SK-N-SH treated with all-trans-retinoic acid at 6 μM for 48 hours (cell line): ENCODE data around the gene TMEM185A.
A peak's percentile ranks its signal among the peaks of the same experiment; 100 is the strongest.
"Not testable (repeated sequence)": the region's sequence is repeated elsewhere in the genome, so short reads cannot be mapped to it uniquely, and the experiment has no call there.

Experiments
- ATAC-seq: fragments of 200-7000 bp; cut with Tn5 transposase; 3 replicates; pipeline ENCODE4 v1.9.1; 2020; ENCODE audit warnings: mild to moderate bottlenecking, moderate library complexity
- ARNTL ChIP-seq: fragments of 450-650 bp; formaldehyde crosslinking; IDR thresholded peaks from 2 replicates; pipeline ENCODE4 v1.5.0; 2020; ENCODE audit warnings: low read depth, mild to moderate bottlenecking, moderate library complexity, borderline replicate concordance
- CSDC2 ChIP-seq: fragments of 250-450 bp; sonication (Bioruptor Pico); IDR thresholded peaks from 2 replicates; pipeline ENCODE4 v1.5.0; 2020; ENCODE audit warnings: mild to moderate bottlenecking, moderate library complexity
- ESRRG ChIP-seq: fragments of 250-450 bp; sonication (Bioruptor Pico); IDR thresholded peaks from 2 replicates; pipeline ENCODE4 v1.6.1; 2021; ENCODE audit warnings: mild to moderate bottlenecking
- GLIS3 ChIP-seq: fragments of 250-450 bp; sonication (Bioruptor Pico); IDR thresholded peaks from 2 replicates; pipeline ENCODE4 v1.5.0; 2020; ENCODE audit warnings: mild to moderate bottlenecking, moderate library complexity
- ISL1 ChIP-seq: fragments of 250-450 bp; sonication (Bioruptor Pico); IDR thresholded peaks from 2 replicates; pipeline ENCODE4 v2.1.2; 2022; ENCODE audit warnings: mild to moderate bottlenecking, moderate library complexity
- OSR1 ChIP-seq: fragments of 250-450 bp; sonication (Bioruptor Pico); IDR thresholded peaks from 2 replicates; pipeline ENCODE4 v1.8.0; 2022; ENCODE audit warnings: moderate library complexity, mild to moderate bottlenecking, inconsistent platforms
- PPARA ChIP-seq: fragments of 250-450 bp; sonication (Bioruptor Pico); IDR thresholded peaks from 2 replicates; pipeline ENCODE4 v1.5.0; 2020; ENCODE audit warnings: mild to moderate bottlenecking, borderline replicate concordance
- RARB ChIP-seq: fragments of 250-450 bp; sonication (Bioruptor Pico); IDR thresholded peaks from 2 replicates; pipeline ENCODE4 v1.8.0; 2021; ENCODE audit warnings: mild to moderate bottlenecking, moderate library complexity
- SNAI2 ChIP-seq: fragments of 250-450 bp; sonication (Bioruptor Pico); IDR thresholded peaks from 2 replicates; pipeline ENCODE4 v1.5.0; 2020; ENCODE audit warnings: mild to moderate bottlenecking, moderate library complexity
- TCF4 ChIP-seq: fragments of 250-450 bp; sonication (Bioruptor Pico); IDR thresholded peaks from 2 replicates; pipeline ENCODE4 v1.8.0; 2021; ENCODE audit warnings: mild to moderate bottlenecking, moderate library complexity, borderline replicate concordance
- ZC3H10 ChIP-seq: fragments of 250-450 bp; sonication (Bioruptor Pico); IDR thresholded peaks from 2 replicates; pipeline ENCODE4 v1.5.1; 2021; ENCODE audit warnings: mild to moderate bottlenecking, moderate library complexity
- ZFP3 ChIP-seq: fragments of 250-450 bp; sonication (Bioruptor Pico); IDR thresholded peaks from 2 replicates; pipeline ENCODE4 v1.5.0; 2020; ENCODE audit warnings: mild to moderate bottlenecking, moderate library complexity
- ZNF565 ChIP-seq: fragments of 450-650 bp; formaldehyde crosslinking; conservative IDR thresholded peaks from 2 replicates; pipeline ENCODE4 v1.5.0; 2020; ENCODE audit warnings: low read depth, mild to moderate bottlenecking, moderate library complexity
- ZNF70 ChIP-seq: fragments of 450-650 bp; formaldehyde crosslinking; IDR thresholded peaks from 2 replicates; pipeline ENCODE4 v1.5.0; 2020; ENCODE audit warnings: mild to moderate bottlenecking, moderate library complexity
- ZNF8 ChIP-seq: fragments of 450-650 bp; formaldehyde crosslinking; IDR thresholded peaks from 2 replicates; pipeline ENCODE4 v1.5.0; 2020; ENCODE audit warnings: mild to moderate bottlenecking, moderate library complexity
- TF ChIP-seq, protein P1 (sequence below): fragments of 250-450 bp; sonication (Bioruptor Pico); IDR thresholded peaks from 2 replicates; pipeline ENCODE4 v1.5.0; 2020; ENCODE audit warnings: mild to moderate bottlenecking, moderate library complexity
- TF ChIP-seq, protein P2 (sequence below): fragments of 250-450 bp; sonication (Bioruptor Pico); IDR thresholded peaks from 2 replicates; pipeline ENCODE4 v1.5.1; 2021; ENCODE audit warnings: mild to moderate bottlenecking, moderate library complexity
- TF ChIP-seq, protein P3 (sequence below): fragments of 250-450 bp; sonication (Bioruptor Pico); IDR thresholded peaks from 2 replicates; pipeline ENCODE4 v1.5.1; 2020; ENCODE audit warnings: low read depth, mild to moderate bottlenecking, moderate library complexity

Gene TMEM185A

DNA sequence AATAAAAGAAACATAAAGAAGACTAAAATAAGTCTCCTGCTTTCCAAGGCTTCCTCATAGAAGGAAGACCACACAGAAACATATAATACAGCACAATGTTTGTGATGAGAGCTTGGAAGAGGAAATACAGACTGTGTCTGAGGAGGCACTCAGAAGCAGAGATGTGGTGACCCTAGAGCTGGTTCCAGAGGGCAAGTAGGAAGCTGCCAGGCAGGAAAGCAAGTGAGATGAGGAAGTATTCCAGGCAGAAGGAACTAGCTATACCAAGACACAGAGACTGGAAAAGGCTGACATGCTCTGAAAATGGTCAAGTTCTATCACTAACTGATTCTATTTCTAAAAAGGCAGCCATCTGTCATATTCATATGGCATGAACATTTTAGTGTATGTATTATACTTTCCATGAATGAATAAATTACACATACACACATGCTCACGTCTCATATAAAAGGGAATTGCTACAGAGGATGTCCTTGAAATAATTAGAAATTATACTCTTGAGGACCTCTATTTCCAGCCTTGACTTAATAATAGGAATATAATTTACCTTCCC lies 19.9 kb downstream of the TMEM185A start:
- ATAC-seq, result no peak
- TF ChIP-seq OSR1, result no peak
- TF ChIP-seq ZNF8 (CRISPR knock-in tag), result no peak
- TF ChIP-seq ZFP3 (CRISPR knock-in tag), result no peak
- TF ChIP-seq ESRRG (CRISPR knock-in tag), result no peak
- TF ChIP-seq CSDC2 (CRISPR knock-in tag), result no peak
- TF ChIP-seq RARB (CRISPR knock-in tag), result no peak
- no peak for TF ChIP-seq ZC3H10 (CRISPR knock-in tag)
- TF ChIP-seq ISL1 (CRISPR knock-in tag), result no peak
- TF ChIP-seq SNAI2 (CRISPR knock-in tag), result no peak
- TF ChIP-seq ZNF565 (CRISPR knock-in tag), result no peak
- TF ChIP-seq, protein P1, sequence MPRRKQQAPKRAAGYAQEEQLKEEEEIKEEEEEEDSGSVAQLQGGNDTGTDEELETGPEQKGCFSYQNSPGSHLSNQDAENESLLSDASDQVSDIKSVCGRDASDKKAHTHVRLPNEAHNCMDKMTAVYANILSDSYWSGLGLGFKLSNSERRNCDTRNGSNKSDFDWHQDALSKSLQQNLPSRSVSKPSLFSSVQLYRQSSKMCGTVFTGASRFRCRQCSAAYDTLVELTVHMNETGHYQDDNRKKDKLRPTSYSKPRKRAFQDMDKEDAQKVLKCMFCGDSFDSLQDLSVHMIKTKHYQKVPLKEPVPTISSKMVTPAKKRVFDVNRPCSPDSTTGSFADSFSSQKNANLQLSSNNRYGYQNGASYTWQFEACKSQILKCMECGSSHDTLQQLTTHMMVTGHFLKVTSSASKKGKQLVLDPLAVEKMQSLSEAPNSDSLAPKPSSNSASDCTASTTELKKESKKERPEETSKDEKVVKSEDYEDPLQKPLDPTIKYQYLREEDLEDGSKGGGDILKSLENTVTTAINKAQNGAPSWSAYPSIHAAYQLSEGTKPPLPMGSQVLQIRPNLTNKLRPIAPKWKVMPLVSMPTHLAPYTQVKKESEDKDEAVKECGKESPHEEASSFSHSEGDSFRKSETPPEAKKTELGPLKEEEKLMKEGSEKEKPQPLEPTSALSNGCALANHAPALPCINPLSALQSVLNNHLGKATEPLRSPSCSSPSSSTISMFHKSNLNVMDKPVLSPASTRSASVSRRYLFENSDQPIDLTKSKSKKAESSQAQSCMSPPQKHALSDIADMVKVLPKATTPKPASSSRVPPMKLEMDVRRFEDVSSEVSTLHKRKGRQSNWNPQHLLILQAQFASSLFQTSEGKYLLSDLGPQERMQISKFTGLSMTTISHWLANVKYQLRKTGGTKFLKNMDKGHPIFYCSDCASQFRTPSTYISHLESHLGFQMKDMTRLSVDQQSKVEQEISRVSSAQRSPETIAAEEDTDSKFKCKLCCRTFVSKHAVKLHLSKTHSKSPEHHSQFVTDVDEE, result no peak

DNA sequence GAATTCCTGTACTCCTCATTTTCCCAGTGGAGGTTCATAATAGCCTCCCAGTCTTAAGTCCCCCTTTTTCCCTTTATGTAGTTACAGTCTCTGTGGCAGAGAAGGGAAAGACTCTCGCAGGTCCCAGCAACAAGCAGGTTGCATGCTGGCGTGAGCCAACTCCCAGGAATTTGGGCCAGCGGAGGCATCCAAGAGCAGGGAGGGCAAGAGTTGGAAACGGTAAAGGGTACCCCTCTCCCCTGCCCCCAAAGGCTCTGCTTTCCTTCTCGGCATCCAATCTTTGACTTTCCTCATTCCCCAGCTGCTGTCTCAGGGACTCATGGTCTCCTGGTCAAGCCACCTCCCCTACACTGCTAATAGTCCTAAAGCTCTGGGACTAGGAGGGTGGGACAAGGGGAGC lies 21.1 kb downstream of the TMEM185A start:
- TF ChIP-seq ZNF70 (CRISPR knock-in tag), result no peak
- TF ChIP-seq GLIS3 (CRISPR knock-in tag), result no peak
- TF ChIP-seq OSR1, result no peak
- no peak for TF ChIP-seq ARNTL (CRISPR knock-in tag)
- TF ChIP-seq SNAI2 (CRISPR knock-in tag), result no peak
- TF ChIP-seq CSDC2 (CRISPR knock-in tag), result no peak
- TF ChIP-seq, protein P2, sequence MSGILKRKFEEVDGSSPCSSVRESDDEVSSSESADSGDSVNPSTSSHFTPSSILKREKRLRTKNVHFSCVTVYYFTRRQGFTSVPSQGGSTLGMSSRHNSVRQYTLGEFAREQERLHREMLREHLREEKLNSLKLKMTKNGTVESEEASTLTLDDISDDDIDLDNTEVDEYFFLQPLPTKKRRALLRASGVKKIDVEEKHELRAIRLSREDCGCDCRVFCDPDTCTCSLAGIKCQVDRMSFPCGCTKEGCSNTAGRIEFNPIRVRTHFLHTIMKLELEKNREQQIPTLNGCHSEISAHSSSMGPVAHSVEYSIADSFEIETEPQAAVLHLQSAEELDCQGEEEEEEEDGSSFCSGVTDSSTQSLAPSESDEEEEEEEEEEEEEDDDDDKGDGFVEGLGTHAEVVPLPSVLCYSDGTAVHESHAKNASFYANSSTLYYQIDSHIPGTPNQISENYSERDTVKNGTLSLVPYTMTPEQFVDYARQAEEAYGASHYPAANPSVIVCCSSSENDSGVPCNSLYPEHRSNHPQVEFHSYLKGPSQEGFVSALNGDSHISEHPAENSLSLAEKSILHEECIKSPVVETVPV (CRISPR knock-in tag), result no peak
- TF ChIP-seq RARB (CRISPR knock-in tag), result no peak
- no peak for TF ChIP-seq TCF4 (CRISPR knock-in tag)
- TF ChIP-seq ZC3H10 (CRISPR knock-in tag), result no peak
- TF ChIP-seq, protein P3, sequence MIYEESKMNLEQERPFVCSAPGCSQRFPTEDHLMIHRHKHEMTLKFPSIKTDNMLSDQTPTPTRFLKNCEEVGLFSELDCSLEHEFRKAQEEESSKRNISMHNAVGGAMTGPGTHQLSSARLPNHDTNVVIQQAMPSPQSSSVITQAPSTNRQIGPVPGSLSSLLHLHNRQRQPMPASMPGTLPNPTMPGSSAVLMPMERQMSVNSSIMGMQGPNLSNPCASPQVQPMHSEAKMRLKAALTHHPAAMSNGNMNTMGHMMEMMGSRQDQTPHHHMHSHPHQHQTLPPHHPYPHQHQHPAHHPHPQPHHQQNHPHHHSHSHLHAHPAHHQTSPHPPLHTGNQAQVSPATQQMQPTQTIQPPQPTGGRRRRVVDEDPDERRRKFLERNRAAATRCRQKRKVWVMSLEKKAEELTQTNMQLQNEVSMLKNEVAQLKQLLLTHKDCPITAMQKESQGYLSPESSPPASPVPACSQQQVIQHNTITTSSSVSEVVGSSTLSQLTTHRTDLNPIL (CRISPR knock-in tag), result no peak
- ATAC-seq, result no peak

DNA sequence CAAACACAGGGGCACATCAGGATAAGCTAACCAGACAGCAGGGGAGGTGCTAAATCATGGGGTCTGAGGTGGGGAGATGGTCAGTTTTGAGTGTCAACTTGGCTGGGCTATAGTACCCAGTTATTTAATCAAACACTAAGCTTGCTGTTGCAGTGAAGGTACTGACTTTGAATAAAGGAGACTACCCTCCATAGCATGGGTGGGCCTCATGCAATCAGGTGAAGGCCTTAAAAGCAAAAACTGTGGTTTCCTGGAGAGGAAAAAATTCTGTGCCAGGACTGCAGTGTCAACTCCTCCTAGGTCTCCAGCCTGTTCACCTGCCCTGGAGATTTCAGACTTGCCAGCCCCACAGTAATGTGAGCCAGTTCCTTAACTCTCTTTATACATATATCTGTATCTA lies 23.9 kb downstream of the TMEM185A start:
- TF ChIP-seq SNAI2 (CRISPR knock-in tag), result no peak
- TF ChIP-seq, protein P3 (CRISPR knock-in tag), result no peak
- TF ChIP-seq, protein P1, result no peak
- TF ChIP-seq OSR1, result no peak
- no peak for TF ChIP-seq ZNF70 (CRISPR knock-in tag)
- TF ChIP-seq, protein P2 (CRISPR knock-in tag), result no peak
- no peak for TF ChIP-seq PPARA
- TF ChIP-seq ISL1 (CRISPR knock-in tag), result no peak
- TF ChIP-seq, all 23 proteins: peak for 0
- no peak for ATAC-seq

DNA sequence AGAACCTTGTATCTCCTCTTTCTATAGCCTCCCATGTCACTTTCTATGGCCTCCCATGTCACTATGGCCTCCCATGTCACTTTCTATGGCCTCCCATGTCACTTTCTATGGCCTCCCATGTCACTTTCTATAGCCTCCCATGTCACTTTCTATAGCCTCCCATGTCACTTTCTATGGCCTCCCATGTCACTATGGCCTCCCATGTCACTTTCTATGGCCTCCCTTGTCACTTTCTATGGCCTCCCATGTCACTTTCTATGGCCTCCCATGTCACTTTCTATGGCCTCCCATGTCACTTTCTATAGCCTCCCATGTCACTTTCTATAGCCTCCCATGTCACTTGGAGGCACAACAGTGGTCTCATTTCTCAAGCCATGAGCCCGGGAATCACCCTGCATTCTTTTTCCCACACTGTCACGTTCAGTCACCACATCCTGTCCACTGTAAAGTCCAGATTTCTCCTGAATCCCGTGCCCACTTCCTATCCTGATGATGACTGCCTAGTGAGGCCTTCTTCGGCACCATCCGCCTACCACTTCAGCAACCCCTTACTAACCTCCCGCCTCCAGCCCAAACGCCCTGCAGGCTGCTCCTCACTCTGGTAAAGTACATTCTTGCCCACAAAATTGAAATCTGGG lies 26.2 kb downstream of the TMEM185A start:
- not testable (repeated sequence) for ATAC-seq

DNA sequence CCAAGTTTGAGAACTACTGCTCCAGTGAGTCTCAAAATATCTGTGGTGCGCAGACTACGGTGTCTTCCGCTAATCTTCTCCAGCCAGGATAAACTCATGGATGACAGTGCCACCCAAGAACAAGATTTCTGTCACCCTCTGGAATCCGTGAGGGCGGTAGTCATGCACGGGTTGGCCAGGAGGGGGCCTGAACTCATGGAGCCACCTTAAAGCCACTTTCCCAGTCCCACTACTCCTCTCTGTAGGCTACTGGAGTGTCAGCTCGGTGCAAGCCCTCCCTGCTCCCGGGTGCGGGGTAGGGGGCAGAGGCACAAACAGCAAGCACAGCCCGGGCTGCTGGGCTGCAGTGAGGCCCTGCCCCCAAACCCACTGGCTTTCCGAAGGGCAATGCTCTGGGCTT lies 33.0 kb downstream of the TMEM185A start:
- peak; percentile 67 for ATAC-seq

DNA sequence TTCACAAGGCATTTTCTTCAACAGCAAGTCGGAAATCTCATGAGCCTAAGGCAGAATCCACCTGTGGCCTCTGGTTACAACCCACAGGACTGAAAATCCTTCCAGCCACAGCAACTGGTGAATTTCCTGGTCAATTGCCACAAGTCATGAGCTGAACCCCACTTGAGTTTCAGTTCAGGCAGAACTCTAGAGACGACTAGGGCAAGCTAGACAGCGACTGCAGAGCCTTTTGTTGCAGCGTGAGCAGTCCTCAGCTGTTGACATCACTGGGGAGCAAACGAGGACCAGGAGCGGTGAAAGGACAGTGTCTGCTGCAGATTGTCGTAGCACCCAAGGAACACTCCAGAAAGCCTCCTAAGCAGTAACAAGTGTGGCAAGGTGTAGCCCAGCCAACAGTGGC lies 35.6 kb downstream of the TMEM185A start:
- not testable (repeated sequence) for ATAC-seq

DNA sequence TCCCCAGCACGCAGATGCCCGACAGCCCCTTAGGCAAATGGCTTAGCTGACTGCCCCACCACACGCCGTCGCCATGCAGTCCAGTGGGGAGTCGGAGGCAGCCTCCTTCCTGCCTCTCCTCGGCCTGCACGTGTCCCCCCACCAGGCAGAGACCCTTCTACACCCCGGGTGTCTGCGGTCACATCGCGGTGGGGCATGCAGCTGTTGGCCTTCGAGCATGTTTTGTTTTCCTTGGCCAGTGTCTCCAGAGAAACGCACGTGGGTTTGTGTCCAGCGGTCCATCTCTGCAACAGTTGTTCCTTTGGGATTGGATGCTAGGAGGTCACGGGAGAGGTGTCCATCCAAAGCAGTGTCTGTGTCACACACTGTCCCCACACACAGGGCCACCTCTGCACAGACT lies 36.4 kb downstream of the TMEM185A start, which contains the start of gene HSFX2:
Gene HSFX2, minus strand, starts transcription at position 101 of the 400 bp plus-strand sequence. CDS start 614 bp downstream, outside the sequence.
- ATAC-seq, result not testable (repeated sequence)

DNA sequence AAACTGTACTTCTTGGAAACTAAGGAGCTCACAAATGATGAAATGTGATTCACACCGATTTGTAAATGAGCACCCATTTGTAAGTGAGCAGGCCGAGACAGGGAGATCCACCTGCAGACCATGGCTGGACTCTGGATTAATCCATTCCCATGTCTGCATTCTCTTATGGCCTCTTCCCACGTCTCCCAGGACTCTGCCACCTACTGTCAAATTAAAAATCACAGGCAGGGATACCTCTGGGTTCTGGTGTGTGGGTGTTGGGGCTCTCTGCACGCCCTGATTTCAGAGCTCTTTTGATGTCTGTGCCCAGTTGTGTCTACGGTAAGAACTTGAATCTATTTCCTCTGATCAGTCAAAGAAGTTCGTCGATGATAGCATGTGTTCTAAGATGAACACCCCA lies 40.6 kb downstream of the TMEM185A start:
- not testable (repeated sequence) for ATAC-seq
